HG02763 (cell line): Measurements from ENCODE around the gene SLIT1.
"Not testable (repeated sequence)": the region's sequence is repeated elsewhere in the genome, so short reads cannot be mapped to it uniquely, and the experiment has no call there.

Source experiments
- ATAC-seq: cut with Tn5 transposase; IDR thresholded peaks from one replicate; pipeline ENCODE4 v1.9.1; 2021; ENCODE audit warnings: mild to moderate bottlenecking, moderate library complexity; ENCODE audit not compliant: unreplicated experiment

The SLIT1 gene

DNA sequence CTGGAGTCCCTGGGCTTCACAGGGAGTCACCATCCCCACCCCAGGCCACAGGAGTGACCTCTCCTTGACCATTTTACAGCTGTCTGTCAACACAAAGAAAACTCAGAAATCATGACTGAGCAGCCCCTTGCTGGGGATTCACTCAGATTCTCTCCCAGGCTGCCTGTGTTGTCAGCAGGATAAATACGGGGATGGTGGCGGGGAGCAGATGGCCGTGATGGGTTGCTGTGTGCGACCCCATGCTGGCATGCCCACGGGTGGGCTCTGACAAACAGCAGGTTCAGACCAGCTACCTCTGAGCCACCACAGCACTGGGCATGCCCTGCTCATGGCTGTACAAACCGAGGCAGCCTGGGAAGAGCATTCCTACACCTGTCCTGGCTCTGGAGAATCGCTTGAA is 136.1 kb downstream of the SLIT1 start:
- ATAC-seq: no peak

DNA sequence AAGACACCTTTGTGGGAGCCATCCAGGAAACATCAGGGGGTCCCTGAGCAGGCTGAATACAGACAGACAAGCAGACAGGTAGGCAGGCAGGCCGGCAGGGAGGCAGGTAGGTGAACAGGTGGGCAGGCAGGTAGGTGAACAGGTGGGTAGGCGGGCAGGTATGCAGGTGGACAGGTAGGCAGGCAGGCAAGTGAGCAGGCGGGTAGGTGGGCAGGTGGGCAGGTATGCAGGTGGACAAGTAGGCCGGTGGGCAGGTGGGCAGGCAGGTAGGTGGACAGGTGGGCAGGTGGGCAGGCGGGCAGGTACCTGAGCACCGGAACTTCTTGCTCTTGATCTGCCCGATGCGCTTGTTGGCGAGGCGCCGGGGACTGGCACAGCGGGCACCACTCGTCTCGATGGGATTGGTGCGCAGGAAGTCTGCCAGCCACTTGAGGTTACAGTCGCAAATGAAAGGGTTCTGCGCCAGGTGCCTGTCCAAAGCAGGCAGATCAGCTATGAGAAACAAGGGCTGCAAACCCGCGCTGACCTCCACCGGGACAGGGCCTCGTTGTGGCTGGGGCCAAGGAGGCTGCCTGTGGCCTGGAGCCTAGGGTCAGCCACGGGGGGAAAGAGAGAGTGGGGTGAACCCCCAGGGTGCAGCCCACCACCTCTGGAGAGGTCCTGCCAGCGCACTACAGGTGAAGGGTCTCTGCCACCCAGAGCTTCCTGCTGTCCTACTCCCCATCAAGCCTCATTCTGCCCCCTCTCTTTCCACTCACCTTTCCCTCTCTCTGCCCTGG is 136.9 kb downstream of the SLIT1 start:
- ATAC-seq: no peak

DNA sequence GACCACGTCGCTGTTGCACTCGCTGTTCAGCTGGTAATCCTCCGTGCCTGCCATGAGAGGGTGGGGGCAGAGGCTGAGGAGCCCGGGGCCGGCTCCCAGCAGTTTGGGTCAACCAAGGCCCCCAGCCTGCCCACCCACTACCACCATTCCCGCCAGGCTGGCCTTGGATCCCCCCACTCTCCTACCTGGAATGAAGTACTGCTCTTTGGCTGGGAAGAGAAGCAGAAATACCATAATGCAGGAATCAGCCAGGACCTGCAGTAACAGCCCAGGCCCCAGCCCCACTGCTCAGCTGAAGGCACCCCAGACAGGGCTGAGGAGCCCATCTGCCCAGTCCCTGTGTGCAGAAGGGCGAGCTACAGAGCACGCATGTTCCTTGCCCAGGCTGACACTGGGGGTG is 138.0 kb downstream of the SLIT1 start:
- no peak for ATAC-seq

DNA sequence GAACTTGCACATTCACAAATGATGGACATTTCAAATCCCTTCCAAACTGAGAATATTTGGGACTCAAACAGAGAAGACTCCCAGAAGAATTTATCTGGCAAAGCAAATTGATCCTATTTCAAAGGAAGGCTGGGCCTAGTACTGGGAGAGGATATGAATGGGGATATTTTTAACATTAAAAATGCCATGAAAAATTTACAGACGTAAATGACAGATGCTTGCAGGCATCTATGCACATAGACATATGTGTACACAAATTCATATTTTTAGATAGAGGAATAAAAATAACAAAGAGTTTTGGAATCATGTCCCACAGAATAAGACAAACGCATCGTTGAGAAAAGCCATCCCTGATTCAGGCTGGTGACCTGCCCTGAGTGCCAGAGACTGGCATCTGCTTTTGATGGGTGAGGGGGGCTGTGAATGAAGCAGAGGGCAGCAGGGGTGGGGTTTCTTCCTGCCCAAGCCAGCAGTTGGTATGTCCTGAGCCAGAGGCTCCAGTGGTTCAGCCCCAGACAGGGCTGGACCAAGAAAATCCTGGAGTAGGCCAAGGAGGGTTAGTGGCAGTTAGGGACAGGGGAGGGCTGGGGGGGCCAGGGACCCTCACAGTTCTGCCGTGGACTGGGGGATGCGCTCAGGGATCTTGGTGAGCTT is 138.5 kb downstream of the SLIT1 start:
- ATAC-seq: no peak

DNA sequence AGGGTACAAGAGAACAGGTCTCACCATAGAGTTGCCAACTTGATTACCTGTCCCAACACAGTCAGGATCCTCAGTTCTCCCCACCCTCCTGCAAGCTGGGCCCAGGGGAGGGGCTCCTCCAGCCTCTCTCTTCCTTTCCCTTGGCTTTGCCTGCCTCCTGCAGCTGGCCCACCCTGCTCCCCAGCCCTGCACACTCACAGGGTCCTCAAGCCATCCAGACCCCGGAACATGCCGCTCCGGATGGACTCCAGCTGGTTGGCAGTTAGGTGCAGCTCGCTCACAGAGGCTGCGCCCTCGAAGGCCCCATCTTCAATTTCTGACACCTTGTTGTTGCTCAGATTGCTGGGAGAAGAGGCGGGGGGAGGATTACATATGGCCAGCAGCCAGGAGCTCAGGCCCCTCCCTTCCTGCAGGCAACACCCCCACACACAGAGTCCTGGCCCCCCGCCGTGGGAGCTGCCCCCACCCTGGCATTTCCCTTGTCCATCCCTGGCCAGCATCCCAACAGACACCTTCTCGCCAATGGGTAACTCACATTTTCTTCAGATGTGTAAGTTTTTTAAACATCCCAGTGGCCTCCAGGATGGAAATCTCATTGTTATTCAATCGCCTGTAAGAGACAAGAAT is 139.2 kb downstream of the SLIT1 start:
- no peak for ATAC-seq

DNA sequence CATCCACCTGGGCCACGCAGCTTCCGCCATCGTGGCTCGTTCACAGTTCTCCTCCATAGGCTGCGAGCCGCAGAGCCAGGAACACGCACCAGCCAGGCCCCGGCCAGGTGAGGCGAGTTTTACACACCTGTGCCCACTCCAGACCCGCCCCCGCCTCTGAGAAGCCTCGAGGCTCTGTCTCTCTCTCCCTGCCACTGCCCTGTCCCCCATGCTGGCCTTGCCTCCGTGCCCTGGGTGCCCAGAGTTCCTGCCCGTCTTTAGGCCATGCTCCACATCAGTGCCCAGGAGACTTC is 142.2 kb downstream of the SLIT1 start:
- no peak for ATAC-seq

DNA sequence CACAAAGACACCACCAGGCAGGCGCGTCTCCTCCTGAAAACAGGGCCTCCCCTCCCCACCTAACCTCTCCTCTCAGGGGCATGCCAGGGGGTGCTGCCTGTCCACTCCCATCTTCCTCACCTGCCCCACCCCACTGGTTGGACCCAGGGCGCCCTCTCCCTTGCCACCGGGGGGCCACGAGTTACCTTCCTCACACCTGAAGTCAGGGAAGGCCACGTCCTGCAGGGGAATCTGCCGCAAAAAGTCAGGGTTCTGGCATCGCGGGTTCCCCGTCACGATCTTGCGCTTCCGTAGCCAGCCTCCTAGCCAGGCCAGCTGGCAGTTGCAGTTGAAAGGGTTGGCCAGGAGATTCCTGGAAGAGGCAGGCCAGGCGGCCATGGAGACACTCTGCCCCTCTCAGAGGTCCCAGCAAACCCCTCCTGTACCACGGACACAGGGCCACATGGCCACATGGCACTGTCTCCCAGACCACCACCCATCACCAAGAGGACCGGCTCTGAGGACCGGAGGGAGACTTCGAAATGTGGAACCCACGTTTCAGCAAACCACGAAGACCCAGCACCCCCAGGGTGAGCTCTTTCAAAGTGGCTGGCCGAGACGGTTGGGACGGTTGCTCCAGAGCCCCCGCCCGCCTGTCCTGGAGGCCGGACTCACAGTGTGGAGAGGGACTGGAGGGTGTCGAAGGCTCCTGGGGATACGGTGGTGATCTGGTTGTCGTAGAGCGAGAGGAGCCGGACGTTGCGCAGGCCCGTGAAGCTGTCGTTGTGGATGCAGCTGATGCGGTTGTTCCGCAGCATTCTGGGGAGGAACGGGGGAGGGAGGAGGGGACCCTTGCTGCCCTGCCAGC is 142.8 kb downstream of the SLIT1 start:
- no peak for ATAC-seq

DNA sequence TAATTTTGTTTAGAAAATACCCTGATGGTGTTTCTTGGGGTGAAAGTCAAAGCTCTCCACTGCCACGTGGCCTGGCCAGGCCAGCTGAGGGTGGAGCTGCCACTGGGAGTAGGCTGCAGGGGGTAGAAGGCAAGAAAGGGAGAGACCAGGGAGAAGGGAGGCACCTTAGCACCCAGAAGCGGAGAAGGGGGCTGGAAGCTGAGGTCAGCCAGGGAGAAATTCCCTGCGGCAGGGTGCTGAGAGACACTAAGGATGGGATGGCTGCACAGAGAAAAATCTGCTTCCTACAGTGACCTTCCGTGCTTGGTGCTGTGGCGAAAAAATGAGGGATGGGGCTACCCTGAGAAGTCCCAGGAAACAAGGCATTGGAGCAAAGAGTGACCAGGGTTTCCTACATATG is 143.7 kb downstream of the SLIT1 start:
- ATAC-seq: no peak

DNA sequence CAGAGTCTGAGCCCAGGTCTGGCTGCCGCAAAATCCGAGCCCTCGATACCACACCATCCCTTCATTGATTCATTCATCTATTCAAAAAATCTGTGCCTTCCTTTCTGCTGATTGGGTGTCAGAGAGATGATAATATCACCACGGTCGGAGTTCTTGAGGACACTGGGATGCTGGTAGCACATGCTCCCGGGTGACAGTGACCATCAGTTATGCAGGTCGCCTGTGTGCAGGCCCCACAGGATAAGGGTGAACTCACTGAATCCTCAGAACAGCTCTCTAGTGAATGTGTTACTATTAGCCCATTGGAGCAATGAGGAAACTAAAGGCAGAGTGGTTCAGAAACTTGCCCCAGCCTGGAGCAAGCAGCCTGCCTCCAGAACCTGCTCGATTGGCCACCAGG is 145.1 kb downstream of the SLIT1 start:
- ATAC-seq: no peak

DNA sequence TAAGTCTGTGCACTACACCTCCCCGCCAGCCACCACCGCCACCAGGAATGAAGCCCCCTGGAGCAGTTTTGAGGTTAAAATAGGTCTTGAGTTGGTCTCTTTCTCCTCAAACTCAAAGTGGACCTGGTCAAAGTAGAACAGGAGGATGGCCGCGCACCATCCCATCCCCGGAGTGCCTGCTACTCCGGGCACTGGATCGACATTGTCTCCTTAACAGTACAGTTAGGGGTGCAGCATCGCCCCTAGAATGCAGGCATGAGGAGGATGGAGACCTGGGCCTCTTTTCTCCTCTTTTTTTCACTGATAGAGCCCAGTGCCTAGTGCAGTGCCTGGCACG is 145.5 kb downstream of the SLIT1 start:
- no peak for ATAC-seq

DNA sequence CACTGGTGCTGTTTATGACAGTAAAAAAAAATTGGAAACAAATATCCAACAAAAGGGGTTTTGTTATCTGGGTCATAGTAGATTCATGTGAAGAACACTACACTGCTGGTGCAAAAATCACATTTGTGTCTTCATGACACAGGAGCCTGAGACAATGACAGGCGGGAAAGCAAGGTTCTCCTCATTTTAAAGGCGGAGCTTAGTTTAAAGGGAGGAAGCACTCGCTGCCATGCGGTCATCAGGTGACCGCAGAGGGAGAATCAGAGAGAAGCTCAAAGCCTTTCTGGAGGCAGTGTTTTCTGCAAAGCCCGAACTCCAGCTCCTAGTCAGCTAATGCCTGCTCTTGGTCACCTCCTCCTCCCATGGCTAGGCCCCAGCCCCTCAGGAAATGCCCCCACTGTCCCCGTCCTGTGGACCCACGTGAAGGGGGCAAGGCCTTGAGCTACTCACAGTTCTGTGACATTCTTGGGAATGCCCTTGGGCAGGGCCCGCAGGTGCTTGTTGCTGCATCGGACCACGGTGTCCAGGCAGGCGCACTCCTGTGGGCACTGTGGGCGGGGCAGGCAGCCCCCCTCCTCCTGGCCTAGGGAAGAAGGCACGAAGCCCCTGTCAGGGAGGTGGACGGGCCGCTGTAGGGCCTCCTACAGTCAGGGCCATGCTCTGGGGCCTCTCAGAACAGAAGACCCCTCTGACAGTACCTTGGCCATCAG is 146.1 kb downstream of the SLIT1 start:
- ATAC-seq: no peak

DNA sequence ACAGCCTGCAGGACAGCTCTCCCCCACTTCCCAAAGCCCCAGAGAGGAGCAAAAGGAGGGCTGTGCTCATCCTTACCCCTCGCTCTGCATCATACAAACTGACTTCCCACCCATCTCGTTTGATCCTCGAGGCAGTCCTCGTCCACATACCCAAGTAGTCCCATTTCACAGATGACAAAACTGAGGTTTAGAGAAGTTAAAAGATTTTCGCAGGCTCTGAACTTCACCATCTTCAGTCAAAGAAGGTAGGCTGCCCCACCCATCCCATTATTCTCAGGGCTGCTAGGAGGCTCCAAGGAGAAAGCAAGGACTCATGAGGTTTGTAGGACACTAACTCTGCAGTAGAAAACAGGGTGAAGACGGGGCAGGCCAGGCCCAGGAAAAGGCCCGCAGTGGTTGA is 147.1 kb downstream of the SLIT1 start:
- no peak for ATAC-seq

DNA sequence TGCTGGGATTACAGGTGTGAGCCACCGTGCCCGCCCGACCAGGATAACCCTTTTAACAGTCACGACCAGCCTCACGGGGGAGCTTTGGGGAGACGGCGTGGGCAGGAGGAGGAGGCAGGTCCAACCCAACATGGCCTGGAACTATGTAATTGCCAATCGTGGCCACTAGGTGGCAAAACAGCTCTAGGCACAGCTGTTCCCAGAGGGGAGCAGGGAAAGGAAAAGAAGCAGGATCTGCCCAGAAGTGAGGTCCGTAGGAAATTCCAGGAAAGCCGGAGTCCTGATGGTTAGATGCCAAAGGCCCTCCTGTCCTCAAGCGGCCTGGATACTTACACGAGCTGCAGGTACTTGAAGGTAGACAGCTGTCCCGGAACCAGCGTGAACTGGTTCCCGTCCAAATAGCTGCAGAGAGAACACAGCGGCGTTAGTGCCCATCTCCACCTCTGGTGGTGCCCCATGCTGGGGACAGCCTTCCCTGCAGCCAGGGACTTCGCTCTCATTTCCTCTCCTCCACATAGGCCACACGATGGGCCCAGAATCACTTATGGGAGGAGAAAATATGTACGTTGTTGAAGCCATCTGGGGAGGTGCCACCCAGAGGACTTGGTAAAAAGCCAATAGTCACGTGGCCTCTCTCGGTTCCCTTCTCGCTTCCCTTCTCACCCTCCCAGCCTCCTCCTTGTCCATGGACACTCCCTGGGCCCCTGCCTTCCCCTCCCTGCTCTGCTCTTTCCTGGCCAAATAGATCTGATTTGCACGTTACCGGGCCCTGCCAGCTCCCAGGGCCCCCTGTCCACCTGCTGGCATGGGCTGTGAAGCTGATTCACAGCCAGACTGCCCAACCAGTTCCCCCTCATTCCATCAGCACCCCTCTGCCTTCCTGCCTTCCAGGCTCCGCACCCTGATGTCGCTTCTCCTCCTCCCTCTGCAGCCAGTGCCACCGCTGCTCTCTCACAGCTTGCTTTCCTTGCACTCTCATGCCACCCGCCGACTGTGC is 148.1 kb downstream of the SLIT1 start:
- peak; percentile 68 for ATAC-seq

DNA sequence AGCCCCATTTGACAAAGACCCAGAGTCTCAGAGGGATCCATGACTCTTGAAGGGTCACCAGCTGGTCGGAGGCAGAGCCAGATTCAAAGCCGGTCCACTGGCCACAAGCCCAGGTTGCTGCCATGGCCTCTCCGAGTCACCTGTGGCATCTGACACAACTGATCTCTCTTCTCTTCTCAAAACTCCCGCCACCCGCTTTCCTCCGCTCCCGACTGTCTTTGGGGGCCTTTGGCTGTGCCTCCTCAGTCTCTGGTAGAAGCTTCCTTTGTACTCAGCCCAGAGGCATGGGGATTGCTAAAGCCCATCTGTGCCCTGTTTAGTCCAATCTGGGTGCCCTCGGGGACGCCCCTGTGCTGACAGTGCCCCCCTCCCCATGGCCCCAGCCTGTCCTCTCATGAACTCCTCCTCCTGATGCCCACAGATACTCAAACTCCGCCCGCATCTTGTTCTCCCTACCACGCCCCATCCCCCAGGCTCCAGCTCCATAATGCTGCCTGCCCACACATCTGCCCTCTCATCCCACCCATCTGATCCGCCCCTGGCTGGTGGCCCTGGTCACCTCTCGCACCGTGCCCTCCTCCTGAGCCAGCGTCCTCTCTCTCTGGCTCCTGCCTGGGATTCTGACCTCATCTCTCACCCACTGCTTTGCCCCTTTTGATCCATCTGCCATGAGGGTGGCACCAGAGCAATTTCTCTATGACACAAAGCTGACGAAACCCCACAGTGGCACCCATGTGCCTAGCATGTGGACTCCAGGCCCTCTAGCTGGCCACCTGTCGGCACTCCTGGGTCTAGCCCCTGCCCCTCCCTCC is 150.6 kb downstream of the SLIT1 start:
- no peak for ATAC-seq

DNA sequence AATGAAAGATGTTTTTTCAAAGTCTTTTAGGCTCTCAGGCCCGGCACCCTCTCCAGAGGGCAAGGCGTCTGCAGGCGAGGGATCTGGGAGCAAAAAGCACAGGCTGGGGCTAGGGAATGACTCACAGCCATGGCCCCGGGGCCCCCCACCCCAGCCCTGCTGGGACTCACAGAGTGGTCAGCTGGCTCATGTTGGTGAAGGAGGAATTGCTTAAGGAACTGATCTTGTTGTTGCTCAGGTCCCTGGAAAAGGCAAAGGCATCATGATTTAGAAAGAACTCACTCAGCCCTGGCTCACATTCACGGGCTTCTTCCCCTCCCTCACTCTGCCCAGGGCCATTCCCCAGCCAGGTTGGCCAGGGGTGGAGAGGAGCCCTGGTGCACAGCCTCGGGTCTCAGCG is 151.5 kb downstream of the SLIT1 start:
- ATAC-seq: no peak

DNA sequence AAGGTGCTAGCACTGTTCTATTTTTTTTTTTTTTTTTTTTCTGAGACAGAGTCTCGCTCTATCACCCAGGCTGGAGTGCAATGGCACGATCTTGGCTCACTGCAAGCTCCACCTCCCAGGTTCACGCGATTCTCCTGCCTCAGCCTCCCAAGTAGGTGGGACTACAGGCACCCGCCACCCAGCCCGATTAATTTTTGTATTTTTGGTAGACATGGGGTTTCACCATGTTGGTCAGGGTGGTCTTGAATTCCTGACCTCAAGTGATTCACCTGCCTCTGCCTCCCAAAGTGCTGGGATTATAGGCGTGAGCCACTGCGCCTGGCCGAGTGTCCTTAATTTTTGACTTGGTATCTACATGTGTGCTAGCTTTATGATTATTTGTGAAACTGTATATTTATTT is 151.9 kb downstream of the SLIT1 start:
- ATAC-seq: not testable (repeated sequence)

DNA sequence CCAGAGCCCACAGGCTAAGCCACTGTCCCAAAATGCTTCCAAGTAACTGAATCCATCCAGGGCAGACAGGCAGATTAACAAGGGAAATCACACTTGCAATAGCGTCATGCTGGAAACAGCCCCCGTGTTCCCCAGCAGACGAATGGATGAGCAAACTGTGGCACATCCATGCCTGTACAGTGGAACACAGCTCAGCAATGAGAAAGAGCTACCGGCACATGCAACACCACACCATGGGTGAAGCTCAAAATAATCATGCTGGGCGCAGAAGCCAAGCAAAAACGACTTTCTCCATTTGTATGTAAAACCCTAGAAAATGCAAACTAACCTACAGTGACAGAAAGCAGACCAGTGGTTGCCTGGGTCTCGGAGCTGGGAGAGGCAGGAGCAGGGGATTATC is 153.1 kb downstream of the SLIT1 start:
- ATAC-seq: no peak

DNA sequence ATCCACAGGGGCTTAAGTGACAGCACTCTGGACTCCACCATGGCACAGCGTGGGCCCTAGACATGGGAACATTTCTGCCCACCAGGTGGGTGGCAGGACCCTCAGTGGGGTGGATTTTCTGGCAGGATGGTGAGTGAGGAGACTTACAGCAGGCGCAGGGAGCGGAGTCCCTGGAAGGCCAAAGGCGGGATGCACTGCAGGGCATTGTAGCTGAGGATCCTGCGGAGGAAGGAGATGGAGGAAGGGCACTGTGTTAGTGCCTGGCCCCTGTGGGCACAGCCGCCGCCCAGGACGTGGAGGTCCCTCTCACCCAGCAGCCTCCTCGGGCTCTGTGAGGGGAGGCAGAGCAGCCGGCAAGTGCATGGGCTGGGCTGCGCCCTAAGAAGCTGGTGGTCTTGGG is 154.3 kb downstream of the SLIT1 start:
- ATAC-seq: no peak

DNA sequence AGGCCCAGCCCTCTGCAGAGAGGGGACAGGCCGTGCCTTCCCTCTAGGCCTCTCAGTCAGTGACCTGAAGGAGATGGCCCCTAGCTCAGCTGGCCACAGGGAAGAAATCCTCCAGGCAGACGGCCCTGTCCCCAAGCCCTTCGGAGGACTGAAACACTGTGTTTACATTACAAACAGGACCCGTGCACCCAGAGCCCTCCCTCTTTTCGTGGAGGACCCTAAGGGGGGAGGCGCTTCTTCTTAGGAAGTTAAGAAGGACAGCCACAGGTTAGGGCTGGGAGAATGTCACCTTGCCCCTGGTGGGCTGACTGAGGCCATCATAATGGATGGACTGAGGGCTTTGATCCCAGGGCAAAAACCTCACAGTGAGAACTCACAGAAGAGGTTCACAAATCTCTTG is 154.9 kb downstream of the SLIT1 start:
- ATAC-seq: no peak
